NOMO-1 treated with DMSO at 0.1 percent for 48 hours (cell line): ENCODE measurements around the gene CRX.
A peak's percentile ranks its signal among the peaks of the same experiment; 100 is the strongest.
"Not testable (repeated sequence)": the region's sequence is repeated elsewhere in the genome, so short reads cannot be mapped to it uniquely, and the experiment has no call there.

Experiments used
- DNase-seq: peaks from one replicate; lab custom pipeline; 2025; ENCODE audit not compliant: unreplicated experiment; lab: John Stamatoyannopoulos, UW

Gene CRX

GRCh38 chr19:47858646-47859285 is 37.0 kb downstream of the CRX start, which contains the start of gene TPRX2:
Gene TPRX2 (plus strand): TSS chr19:47859235. CDS start chr19:47859247, 12 bp downstream.
- not testable (repeated sequence) for DNase-seq

- not testable (repeated sequence) for DNase-seq
These were observed 38.1 kb downstream of the CRX start for GRCh38 chr19:47859838-47860237.

- no peak for DNase-seq
These were observed 39.0 kb downstream of the CRX start for GRCh38 chr19:47860602-47861297.

- DNase-seq = no peak
These were observed 39.9 kb downstream of the CRX start for GRCh38 chr19:47861630-47862029.

GRCh38 chr19:47863514-47863936 is 41.8 kb downstream of the CRX start:
- DNase-seq = peak; percentile 51

GRCh38 chr19:47865166-47865565 is 43.4 kb downstream of the CRX start:
- DNase-seq = no peak

- no peak for DNase-seq
These were observed 57.2 kb downstream of the CRX start for GRCh38 chr19:47878906-47879305.

- DNase-seq = not testable (repeated sequence)
These were observed 57.6 kb downstream of the CRX start for GRCh38 chr19:47879385-47879784.

- no peak for DNase-seq
These were observed 60.0 kb downstream of the CRX start for GRCh38 chr19:47881757-47882156.

GRCh38 chr19:47882890-47883289 is 61.2 kb downstream of the CRX start:
- no peak for DNase-seq

GRCh38 chr19:47885067-47885463 is 63.3 kb downstream of the CRX start:
- no peak for DNase-seq

GRCh38 chr19:47886010-47886559 is 64.3 kb downstream of the CRX start, which contains the start of gene SULT2A1:
Gene SULT2A1 (minus strand): TSS chr19:47886315. CDS start chr19:47886257, 58 bp downstream.
- no peak for DNase-seq

- no peak for DNase-seq
These were observed 69.3 kb downstream of the CRX start for GRCh38 chr19:47890865-47891621.

GRCh38 chr19:47891622-47891922 is 69.8 kb downstream of the CRX start:
- no peak for DNase-seq

GRCh38 chr19:47891923-47892666 is 70.4 kb downstream of the CRX start:
- DNase-seq = no peak
